Parathyroid adenoma (tissue), 2 donors: ENCODE results near the gene NKX2-3.

Experiments used
- H2AFZ ChIP-seq: fragments of 300-600 bp; sonication (generic); one replicate; pipeline ENCODE4 v1.7.0; 2017; ENCODE audit warnings: antibody characterized with exemption, mild to moderate bottlenecking
- H3K27ac ChIP-seq: fragments of 300-600 bp; sonication (generic); one replicate; pipeline ENCODE4 v1.7.0; 2017
- H3K27me3 ChIP-seq: fragments of 300-600 bp; sonication (generic); one replicate; pipeline ENCODE4 v1.7.0; 2017; ENCODE audit warnings: low read length; ENCODE audit not compliant: control insufficient read depth, insufficient read depth
- H3K36me3 ChIP-seq: fragments of 300-600 bp; sonication (generic); one replicate; pipeline ENCODE4 v1.7.0; 2017; ENCODE audit warnings: low read length; ENCODE audit not compliant: control insufficient read depth, insufficient read depth
- H3K4me1 ChIP-seq: fragments of 300-600 bp; sonication (generic); one replicate; pipeline ENCODE4 v1.7.0; 2017; ENCODE audit warnings: control low read depth
- H3K4me2 ChIP-seq: fragments of 300-600 bp; sonication (generic); one replicate; pipeline ENCODE4 v1.7.0; 2017; ENCODE audit warnings: low read length
- H3K4me3 ChIP-seq: fragments of 300-600 bp; sonication (generic); one replicate; pipeline ENCODE4 v1.7.0; 2017; ENCODE audit warnings: low read depth, low read length
- H3K79me2 ChIP-seq: fragments of 300-600 bp; sonication (generic); one replicate; pipeline ENCODE4 v1.7.0; 2017; ENCODE audit warnings: control low read depth
- H3K9ac ChIP-seq: fragments of 300-600 bp; sonication (generic); one replicate; pipeline ENCODE4 v1.7.0; 2017; ENCODE audit warnings: mild to moderate bottlenecking
- H3K9me3 ChIP-seq: fragments of 300-600 bp; sonication (generic); one replicate; pipeline ENCODE4 v1.7.0; 2017; ENCODE audit warnings: low read length; ENCODE audit not compliant: control insufficient read depth
- TF ChIP-seq, protein P1 (sequence below): fragments of 300-600 bp; sonication (generic); IDR thresholded peaks from one replicate; pipeline ENCODE4 v1.7.0; 2017; ENCODE audit warnings: antibody characterized with exemption, mild to moderate bottlenecking
- donor health status: primary hyperparathyroidism.

NKX2-3 gene

DNA sequence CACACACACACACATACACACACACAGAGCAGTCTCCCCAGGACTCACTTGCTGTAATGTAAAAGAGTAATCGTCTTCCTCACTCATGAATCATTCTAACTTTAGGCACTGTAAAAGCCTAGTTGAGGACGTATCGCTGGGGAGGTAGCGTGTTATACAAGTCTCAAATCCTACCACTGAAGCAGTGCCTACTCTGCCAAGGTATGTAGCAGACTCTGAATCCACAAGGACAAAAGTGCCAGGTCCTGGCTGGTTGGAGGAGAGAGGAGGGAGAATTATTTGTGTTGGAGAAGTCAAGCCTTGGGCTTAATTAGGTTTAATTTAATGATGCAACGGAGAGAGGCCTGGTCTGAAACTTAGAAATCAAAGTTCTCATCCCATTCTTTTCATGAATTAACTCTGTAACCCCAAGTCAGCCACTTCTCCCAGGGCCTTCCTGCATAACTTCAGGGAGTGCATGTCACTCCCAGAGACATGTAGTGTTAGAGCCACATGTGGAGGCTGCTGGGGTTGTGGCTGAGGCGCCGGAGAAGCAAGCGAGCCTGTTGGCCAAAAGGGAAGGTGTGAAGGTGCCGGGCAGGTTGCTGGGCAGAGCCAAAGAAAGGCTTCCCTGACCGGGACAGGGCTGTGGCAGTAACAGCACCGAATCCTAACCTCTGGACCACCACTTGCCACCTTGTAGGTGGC, 36.7 kb downstream of the NKX2-3 start:
- H3K4me1 ChIP-seq = no peaks in the 10 kb centered on the region
- no peaks in the 10 kb centered on the region for H3K9me3 ChIP-seq
- H3K27ac ChIP-seq = no peak overlapping the region

DNA sequence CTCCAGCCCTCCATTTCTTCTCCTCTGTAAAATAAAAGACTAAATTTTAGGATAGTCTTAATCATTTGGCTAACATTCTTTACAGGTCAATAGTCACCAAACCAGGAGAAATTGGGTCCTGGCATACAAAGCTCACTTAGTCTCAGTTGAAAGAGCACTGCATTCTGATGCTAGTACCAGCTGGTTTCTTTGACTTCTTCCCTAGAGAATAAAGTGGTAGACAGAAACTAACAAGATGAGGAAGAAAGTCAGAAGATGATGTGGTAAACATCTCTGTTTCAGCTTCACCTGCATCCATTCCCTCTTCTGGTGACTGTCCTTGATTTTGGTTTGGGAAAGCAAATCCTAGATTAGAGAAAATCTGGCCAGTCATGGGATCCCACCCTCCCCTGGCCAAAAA, 37.2 kb downstream of the NKX2-3 start:
- Histone ChIP-seq H3K27me3 (no peaks in the 10 kb centered on the region), H2AFZ (no peak overlapping the region), H3K79me2 (no peaks in the 10 kb centered on the region), H3K9ac (no peak overlapping the region), H3K4me2 (no peak overlapping the region), H3K9me3 (no peaks in the 10 kb centered on the region), H3K27ac (no peak overlapping the region), H3K4me1 (no peaks in the 10 kb centered on the region), H3K36me3 (no peaks in the 10 kb centered on the region), H3K4me3 (no peak overlapping the region)
- TF ChIP-seq, protein P1, sequence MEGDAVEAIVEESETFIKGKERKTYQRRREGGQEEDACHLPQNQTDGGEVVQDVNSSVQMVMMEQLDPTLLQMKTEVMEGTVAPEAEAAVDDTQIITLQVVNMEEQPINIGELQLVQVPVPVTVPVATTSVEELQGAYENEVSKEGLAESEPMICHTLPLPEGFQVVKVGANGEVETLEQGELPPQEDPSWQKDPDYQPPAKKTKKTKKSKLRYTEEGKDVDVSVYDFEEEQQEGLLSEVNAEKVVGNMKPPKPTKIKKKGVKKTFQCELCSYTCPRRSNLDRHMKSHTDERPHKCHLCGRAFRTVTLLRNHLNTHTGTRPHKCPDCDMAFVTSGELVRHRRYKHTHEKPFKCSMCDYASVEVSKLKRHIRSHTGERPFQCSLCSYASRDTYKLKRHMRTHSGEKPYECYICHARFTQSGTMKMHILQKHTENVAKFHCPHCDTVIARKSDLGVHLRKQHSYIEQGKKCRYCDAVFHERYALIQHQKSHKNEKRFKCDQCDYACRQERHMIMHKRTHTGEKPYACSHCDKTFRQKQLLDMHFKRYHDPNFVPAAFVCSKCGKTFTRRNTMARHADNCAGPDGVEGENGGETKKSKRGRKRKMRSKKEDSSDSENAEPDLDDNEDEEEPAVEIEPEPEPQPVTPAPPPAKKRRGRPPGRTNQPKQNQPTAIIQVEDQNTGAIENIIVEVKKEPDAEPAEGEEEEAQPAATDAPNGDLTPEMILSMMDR = no peak

More for the DNA sequence above, 36.7 kb downstream of the NKX2-3 start:
- Histone ChIP-seq H3K9ac (no peak overlapping the region), H3K27me3 (no peaks in the 10 kb centered on the region), H3K4me2 (no peak overlapping the region), H3K79me2 (no peaks in the 10 kb centered on the region), H2AFZ (no peak overlapping the region), H3K4me3 (no peak overlapping the region), H3K36me3 (no peaks in the 10 kb centered on the region)
- TF ChIP-seq, protein P1 = no peak

DNA sequence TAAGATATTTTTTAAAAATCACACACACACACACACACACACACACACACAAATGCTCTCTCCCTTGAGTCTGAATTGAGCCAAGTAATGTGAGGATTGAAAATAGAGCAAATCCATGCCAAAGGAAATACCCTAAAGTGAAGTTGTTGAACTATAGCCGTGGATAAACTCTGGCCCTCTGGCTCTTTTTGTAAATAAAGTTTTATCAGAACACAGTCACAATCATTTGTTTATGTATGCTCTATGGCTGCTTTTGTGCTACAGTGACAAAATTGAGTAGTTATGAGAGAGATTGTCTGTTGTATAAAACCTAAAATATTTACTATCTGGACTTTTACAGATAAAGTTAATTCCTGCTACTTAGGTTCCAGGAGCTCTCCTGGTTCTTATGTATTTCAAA, 39.1 kb downstream of the NKX2-3 start:
- Histone ChIP-seq H3K9ac (no peak overlapping the region), H3K27ac (no peak overlapping the region), H3K4me2 (no peak overlapping the region), H3K79me2 (no peaks in the 10 kb centered on the region), H3K36me3 (no peaks in the 10 kb centered on the region), H2AFZ (no peak overlapping the region), H3K27me3 (no peaks in the 10 kb centered on the region), H3K9me3 (no peaks in the 10 kb centered on the region), H3K4me1 (no peaks in the 10 kb centered on the region), H3K4me3 (no peak overlapping the region)
- TF ChIP-seq, protein P1 = no peak

DNA sequence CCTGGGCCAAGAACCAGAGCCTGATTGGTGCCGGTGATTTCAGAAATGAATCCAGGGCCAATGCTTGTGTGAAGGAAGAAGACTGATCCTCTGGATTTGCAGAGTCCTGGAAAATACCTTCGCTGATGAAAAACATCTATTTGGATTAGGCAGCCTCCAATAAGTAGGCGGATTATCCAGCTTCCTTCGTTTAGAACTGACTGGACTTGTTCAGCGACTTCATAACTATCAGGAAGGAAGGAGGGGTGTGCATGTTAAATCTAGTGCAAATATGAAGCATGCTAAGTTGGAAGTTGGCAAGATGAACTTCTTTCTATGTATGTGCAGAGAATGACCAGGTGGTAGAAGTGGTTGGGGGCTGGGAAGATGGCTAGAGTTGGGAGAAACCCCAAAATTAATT, 41.0 kb downstream of the NKX2-3 start:
- Histone ChIP-seq H3K27ac (no peak overlapping the region), H3K9me3 (no peaks in the 10 kb centered on the region), H3K79me2 (no peaks in the 10 kb centered on the region), H3K27me3 (no peaks in the 10 kb centered on the region), H2AFZ (no peak overlapping the region), H3K4me3 (no peak overlapping the region), H3K9ac (no peak overlapping the region), H3K36me3 (no peaks in the 10 kb centered on the region), H3K4me2 (no peak overlapping the region), H3K4me1 (no peaks in the 10 kb centered on the region)
- TF ChIP-seq, protein P1 = no peak

DNA sequence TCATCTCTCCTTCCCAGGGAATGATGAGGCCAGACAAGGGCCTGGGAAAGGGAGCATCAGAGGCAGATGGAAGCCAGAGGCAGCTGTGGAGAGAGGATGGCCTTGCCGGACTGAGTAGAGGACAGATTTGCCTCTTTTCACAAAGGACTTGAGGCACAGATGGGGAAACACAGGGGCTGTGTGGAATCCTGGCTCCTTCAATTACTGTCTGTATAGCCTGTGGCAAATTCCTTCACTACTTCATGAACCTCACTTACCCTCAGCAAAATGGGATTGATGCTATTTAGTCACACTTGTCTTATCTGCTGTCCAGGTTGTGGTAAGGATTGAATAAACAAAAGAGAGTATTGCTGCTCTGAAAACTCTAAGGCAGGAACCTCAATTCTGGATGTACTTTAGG, 47.2 kb downstream of the NKX2-3 start:
- no peak overlapping the region for H3K4me3 ChIP-seq
- no peak overlapping the region for H3K9ac ChIP-seq
- TF ChIP-seq, protein P1 = no peak
- no peak overlapping the region for H2AFZ ChIP-seq
- no peaks in the 10 kb centered on the region for H3K27me3 ChIP-seq
- H3K27ac ChIP-seq = no peak overlapping the region
- H3K4me2 ChIP-seq = no peak overlapping the region
- no peaks in the 10 kb centered on the region for H3K36me3 ChIP-seq
- H3K9me3 ChIP-seq = no peaks in the 10 kb centered on the region
- no peaks in the 10 kb centered on the region for H3K79me2 ChIP-seq
- H3K4me1 ChIP-seq = no peaks in the 10 kb centered on the region
